ENCODE results near the gene MTHFD2L. TPM values are rescaled to one million over a fixed set of nuclear protein-coding genes. Genes with fewer than 3 reads are reported as not detected.

Gene MTHFD2L
- total RNA-seq, 2 experiments from 2014 or later: 6.4 to 6.9 TPM

- Mint-ChIP-seq H3K27me3 (peaks cover 4% of the 10 kb centered on the region), H3K27ac (no peak overlapping the region), H3K4me3 (no peak overlapping the region), H3K4me1 (peaks cover 5% of the 10 kb centered on the region), H3K36me3 (ENCODE audit: low read depth) (no peaks in the 10 kb centered on the region), H3K9me3 (ENCODE audit: low read depth) (no peaks in the 10 kb centered on the region)
- CTCF ChIA-PET: interaction anchor here (1.5 kb wide), 1 partner anchor 352 kb away, joined by 4 read pairs; no protein-coding TSS in a partner anchor
- DNase-seq (no peak), ATAC-seq (no peak)
- intact Hi-C loops (cut with DNase I, micrococcal nuclease): loop anchor here in 1 of 2 experiments (5.0 kb wide), 1 partner anchor 49 kb away; no protein-coding TSS in a partner anchor
- POLR2A ChIA-PET: no interaction called here
Observed at GRCh38 chr4:74323663-74324062, 165.7 kb downstream of the MTHFD2L start.

- Mint-ChIP-seq H3K4me1 (peaks cover 5% of the 10 kb centered on the region), H3K36me3 (ENCODE audit: low read depth) (no peaks in the 10 kb centered on the region), H3K27ac (no peak overlapping the region), H3K9me3 (ENCODE audit: low read depth) (no peaks in the 10 kb centered on the region), H3K27me3 (peaks cover 4% of the 10 kb centered on the region), H3K4me3 (no peak overlapping the region)
- no peak for DNase-seq
- POLR2A ChIA-PET: no interaction called here
- CTCF ChIA-PET: interaction anchor here (1.5 kb wide), 1 partner anchor 351 kb away, joined by 4 read pairs; no protein-coding TSS in a partner anchor
- intact Hi-C loops (cut with DNase I, micrococcal nuclease): loop anchor here in 1 of 2 experiments (5.0 kb wide), 1 partner anchor 48 kb away; no protein-coding TSS in a partner anchor
- no peak for ATAC-seq
Observed at GRCh38 chr4:74324262-74324661, 166.3 kb downstream of the MTHFD2L start.

GRCh38 chr4:74325886-74326285, 168.0 kb downstream of the MTHFD2L start:
- no peak overlapping the region for H3K27ac Mint-ChIP-seq
- H3K9me3 Mint-ChIP-seq (ENCODE audit: low read depth): no peaks in the 10 kb centered on the region
- no peak for DNase-seq
- no peak overlapping the region for H3K4me3 Mint-ChIP-seq
- H3K27me3 Mint-ChIP-seq: peaks cover 4% of the 10 kb centered on the region
- no peaks in the 10 kb centered on the region for H3K36me3 Mint-ChIP-seq (ENCODE audit: low read depth)
- ATAC-seq: no peak
- CTCF ChIA-PET: no interaction called here
- POLR2A ChIA-PET: no interaction called here
- intact Hi-C loops (cut with DNase I, micrococcal nuclease): no loop called here
- H3K4me1 Mint-ChIP-seq: no peaks in the 10 kb centered on the region

GRCh38 chr4:74327762-74328161, 169.8 kb downstream of the MTHFD2L start:
- CTCF ChIA-PET: interaction anchor here (0.6 to 1.2 kb wide), 4 partner anchors 48 to 1568 kb away, joined by 3 to 4 read pairs (median 3); no protein-coding TSS in a partner anchor
- Mint-ChIP-seq H3K27ac (no peak overlapping the region), H3K4me3 (no peak overlapping the region), H3K36me3 (ENCODE audit: low read depth) (no peaks in the 10 kb centered on the region), H3K27me3 (peaks cover 5% of the 10 kb centered on the region), H3K4me1 (no peaks in the 10 kb centered on the region), H3K9me3 (ENCODE audit: low read depth) (no peaks in the 10 kb centered on the region)
- POLR2A ChIA-PET: no interaction called here
- no peak for ATAC-seq
- intact Hi-C loops (cut with DNase I, micrococcal nuclease): no loop called here
- DNase-seq: no peak

- DNase-seq: no peak
- intact Hi-C loops (cut with DNase I, micrococcal nuclease): no loop called here
- Mint-ChIP-seq H3K4me3 (no peak overlapping the region), H3K9me3 (ENCODE audit: low read depth) (no peaks in the 10 kb centered on the region), H3K4me1 (no peaks in the 10 kb centered on the region), H3K27ac (no peak overlapping the region), H3K27me3 (peaks cover 4% of the 10 kb centered on the region), H3K36me3 (ENCODE audit: low read depth) (no peaks in the 10 kb centered on the region)
- CTCF ChIA-PET: interaction anchor here (0.6 to 1.2 kb wide), 3 partner anchors 48 to 140 kb away, joined by 3 to 4 read pairs (median 3); no protein-coding TSS in a partner anchor
- POLR2A ChIA-PET: no interaction called here
- no peak for ATAC-seq
Observed at GRCh38 chr4:74328501-74328900, 170.6 kb downstream of the MTHFD2L start.

GRCh38 chr4:74329307-74329706, 171.4 kb downstream of the MTHFD2L start:
- H3K4me1 Mint-ChIP-seq: no peaks in the 10 kb centered on the region
- CTCF ChIA-PET: no interaction called here
- ATAC-seq (no peak), DNase-seq (no peak)
- no peaks in the 10 kb centered on the region for H3K36me3 Mint-ChIP-seq (ENCODE audit: low read depth)
- H3K27ac Mint-ChIP-seq: no peak overlapping the region
- POLR2A ChIA-PET: no interaction called here
- no peaks in the 10 kb centered on the region for H3K9me3 Mint-ChIP-seq (ENCODE audit: low read depth)
- H3K4me3 Mint-ChIP-seq: no peak overlapping the region
- intact Hi-C loops (cut with DNase I, micrococcal nuclease): no loop called here
- peaks cover 3% of the 10 kb centered on the region for H3K27me3 Mint-ChIP-seq

GRCh38 chr4:74330295-74330750, 172.4 kb downstream of the MTHFD2L start:
- ATAC-seq (no peak), DNase-seq (no peak)
- intact Hi-C loops (cut with DNase I, micrococcal nuclease): no loop called here
- ChIA-PET POLR2A (no interaction called here), CTCF (no interaction called here)
- no peak overlapping the region for H3K4me3 Mint-ChIP-seq
- H3K27me3 Mint-ChIP-seq: peaks cover 3% of the 10 kb centered on the region
- H3K36me3 Mint-ChIP-seq (ENCODE audit: low read depth): no peaks in the 10 kb centered on the region
- H3K4me1 Mint-ChIP-seq: no peaks in the 10 kb centered on the region
- no peaks in the 10 kb centered on the region for H3K9me3 Mint-ChIP-seq (ENCODE audit: low read depth)
- no peak overlapping the region for H3K27ac Mint-ChIP-seq

- ATAC-seq (no peak), DNase-seq (no peak)
- H3K27me3 Mint-ChIP-seq: peaks cover 3% of the 10 kb centered on the region
- no peaks in the 10 kb centered on the region for H3K4me1 Mint-ChIP-seq
- H3K9me3 Mint-ChIP-seq (ENCODE audit: low read depth): no peaks in the 10 kb centered on the region
- intact Hi-C loops (cut with DNase I, micrococcal nuclease): no loop called here
- H3K27ac Mint-ChIP-seq: no peak overlapping the region
- ChIA-PET CTCF (interaction anchor here (1.0 kb wide), 1 partner anchor 11 kb away, joined by 4 read pairs; no protein-coding TSS in a partner anchor), POLR2A (no interaction called here)
- H3K36me3 Mint-ChIP-seq (ENCODE audit: low read depth): no peaks in the 10 kb centered on the region
- H3K4me3 Mint-ChIP-seq: no peak overlapping the region
Observed at GRCh38 chr4:74331252-74331651, 173.3 kb downstream of the MTHFD2L start.

- DNase-seq (no peak), ATAC-seq (no peak)
- H3K27me3 Mint-ChIP-seq: peaks cover 3% of the 10 kb centered on the region
- POLR2A ChIA-PET: no interaction called here
- no peaks in the 10 kb centered on the region for H3K36me3 Mint-ChIP-seq (ENCODE audit: low read depth)
- CTCF ChIA-PET: interaction anchor here (0.5 to 1.0 kb wide), 2 partner anchors 11 to 23 kb away, joined by 3 to 4 read pairs; no protein-coding TSS in a partner anchor
- H3K27ac Mint-ChIP-seq: no peak overlapping the region
- no peaks in the 10 kb centered on the region for H3K4me1 Mint-ChIP-seq
- intact Hi-C loops (cut with DNase I, micrococcal nuclease): no loop called here
- no peak overlapping the region for H3K4me3 Mint-ChIP-seq
- no peaks in the 10 kb centered on the region for H3K9me3 Mint-ChIP-seq (ENCODE audit: low read depth)
Observed at GRCh38 chr4:74331944-74332343, 174.0 kb downstream of the MTHFD2L start.

- ATAC-seq: no peak
- Mint-ChIP-seq H3K4me1 (no peaks in the 10 kb centered on the region), H3K9me3 (ENCODE audit: low read depth) (no peaks in the 10 kb centered on the region), H3K27me3 (peaks cover 1% of the 10 kb centered on the region), H3K36me3 (ENCODE audit: low read depth) (no peaks in the 10 kb centered on the region), H3K27ac (no peak overlapping the region), H3K4me3 (no peak overlapping the region)
- intact Hi-C loops (cut with DNase I, micrococcal nuclease): no loop called here
- POLR2A ChIA-PET: no interaction called here
- DNase-seq: no peak
- CTCF ChIA-PET: no interaction called here
Observed at GRCh38 chr4:74334636-74335035, 176.7 kb downstream of the MTHFD2L start.

- no peak for DNase-seq
- Mint-ChIP-seq H3K27me3 (peaks cover 1% of the 10 kb centered on the region), H3K4me1 (no peaks in the 10 kb centered on the region), H3K9me3 (ENCODE audit: low read depth) (peaks cover 4% of the 10 kb centered on the region), H3K36me3 (ENCODE audit: low read depth) (no peaks in the 10 kb centered on the region), H3K27ac (no peak overlapping the region), H3K4me3 (no peak overlapping the region)
- ChIA-PET CTCF (no interaction called here), POLR2A (no interaction called here)
- intact Hi-C loops (cut with DNase I, micrococcal nuclease): no loop called here
- ATAC-seq: no peak
Observed at GRCh38 chr4:74335341-74336021, 177.6 kb downstream of the MTHFD2L start.

- H3K9me3 Mint-ChIP-seq (ENCODE audit: low read depth): peaks cover 13% of the 10 kb centered on the region
- H3K36me3 Mint-ChIP-seq (ENCODE audit: low read depth): no peaks in the 10 kb centered on the region
- no peak for ATAC-seq
- H3K4me3 Mint-ChIP-seq: no peak overlapping the region
- POLR2A ChIA-PET: no interaction called here
- peaks cover 5% of the 10 kb centered on the region for H3K27me3 Mint-ChIP-seq
- H3K4me1 Mint-ChIP-seq: no peaks in the 10 kb centered on the region
- intact Hi-C loops (cut with DNase I, micrococcal nuclease): no loop called here
- DNase-seq: no peak
- H3K27ac Mint-ChIP-seq: no peak overlapping the region
- CTCF ChIA-PET: interaction anchor here (1.0 kb wide), 1 partner anchor 57 kb away, joined by 3 read pairs; no protein-coding TSS in a partner anchor
Observed at GRCh38 chr4:74338792-74339333, 180.9 kb downstream of the MTHFD2L start.

All from activated CD4-positive, alpha-beta T cell treated with anti-CD3 and anti-CD28 coated beads for 36 hours (primary cell).